Fibroblast of skin of left biceps (primary cell): ENCODE data around the gene UBFD1.
"Not testable (repeated sequence)": the region's sequence is repeated elsewhere in the genome, so short reads cannot be mapped to it uniquely, and the experiment has no call there.

Experiments
- DNase-seq, 2 experiments: peaks; one replicate each; pipeline ENCODE4 v3.0.0-alpha.2; 2013; ENCODE audit warnings: low read depth in 2 of 2

The UBFD1 gene

GRCh38 chr16:23527961-23528643 lies 29.4 kb upstream of the UBFD1 start:
- DNase-seq, result no peak

- DNase-seq, result no peak
Measured at GRCh38 chr16:23528644-23529310, 28.8 kb upstream of the UBFD1 start.

GRCh38 chr16:23530062-23530461 lies 27.5 kb upstream of the UBFD1 start:
- no peak for DNase-seq

- DNase-seq, result no peak
Measured at GRCh38 chr16:23532448-23532847, 25.1 kb upstream of the UBFD1 start.

- no peak for DNase-seq
Measured at GRCh38 chr16:23534868-23535860, 22.4 kb upstream of the UBFD1 start.

- no peak for DNase-seq
Measured at GRCh38 chr16:23535901-23536300, 21.6 kb upstream of the UBFD1 start.

GRCh38 chr16:23537390-23537789 lies 20.1 kb upstream of the UBFD1 start:
- no peak for DNase-seq

- DNase-seq, result no peak
Measured at GRCh38 chr16:23538919-23539278, 18.6 kb upstream of the UBFD1 start.

GRCh38 chr16:23539984-23540816 lies 17.3 kb upstream of the UBFD1 start:
- no peak for DNase-seq

- DNase-seq, result not testable (repeated sequence)
Measured at GRCh38 chr16:23540817-23541178, 16.7 kb upstream of the UBFD1 start.

- no peak for DNase-seq
Measured at GRCh38 chr16:23544436-23544835, 13.1 kb upstream of the UBFD1 start.

- DNase-seq, result no peak
Measured at GRCh38 chr16:23549938-23550337, 7.6 kb upstream of the UBFD1 start.

GRCh38 chr16:23552161-23552560 lies 5.4 kb upstream of the UBFD1 start:
- no peak for DNase-seq

GRCh38 chr16:23554536-23554935 lies 3.0 kb upstream of the UBFD1 start:
- no peak for DNase-seq

- DNase-seq, result no peak
Measured at GRCh38 chr16:23557779-23558702, 514 bp downstream of the UBFD1 start.

- DNase-seq, result no peak
Measured at GRCh38 chr16:23561586-23561985, 4.1 kb downstream of the UBFD1 start.

- DNase-seq, result no peak
Measured at GRCh38 chr16:23562505-23562904, 5.0 kb downstream of the UBFD1 start.

GRCh38 chr16:23563186-23563585 lies 5.7 kb downstream of the UBFD1 start:
- DNase-seq, result no peak

- no peak for DNase-seq
Measured at GRCh38 chr16:23564575-23565363, 7.2 kb downstream of the UBFD1 start.

GRCh38 chr16:23566724-23567123 lies 9.2 kb downstream of the UBFD1 start:
- no peak for DNase-seq
